ENCODE results near the gene LYG1. TPM values are rescaled to one million over a fixed set of nuclear protein-coding genes. Genes with fewer than 3 reads are reported as not detected.

The LYG1 gene
- total RNA-seq, 1 experiment from 2014 or later: 0.31 TPM

DNA sequence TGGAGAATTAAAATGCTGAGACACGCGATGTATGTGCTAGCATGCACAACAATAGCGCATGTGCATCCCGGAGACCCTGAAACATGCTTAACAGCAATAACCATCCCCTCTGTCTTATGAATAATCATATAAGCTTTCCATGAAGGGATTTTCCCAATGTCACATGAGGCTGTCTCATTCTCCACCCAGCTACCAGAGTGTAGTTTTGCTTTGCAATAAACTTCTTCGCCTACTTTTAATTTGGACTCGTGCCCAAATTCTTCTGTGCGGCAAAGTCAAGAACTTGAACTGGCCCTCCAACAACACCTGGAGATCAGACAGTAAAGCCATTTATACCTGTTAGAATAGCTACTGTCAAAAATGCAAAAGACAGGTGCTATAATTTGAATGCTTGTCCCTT is 15.5 kb downstream of the LYG1 start:
- TF ChIP-seq, protein P1, sequence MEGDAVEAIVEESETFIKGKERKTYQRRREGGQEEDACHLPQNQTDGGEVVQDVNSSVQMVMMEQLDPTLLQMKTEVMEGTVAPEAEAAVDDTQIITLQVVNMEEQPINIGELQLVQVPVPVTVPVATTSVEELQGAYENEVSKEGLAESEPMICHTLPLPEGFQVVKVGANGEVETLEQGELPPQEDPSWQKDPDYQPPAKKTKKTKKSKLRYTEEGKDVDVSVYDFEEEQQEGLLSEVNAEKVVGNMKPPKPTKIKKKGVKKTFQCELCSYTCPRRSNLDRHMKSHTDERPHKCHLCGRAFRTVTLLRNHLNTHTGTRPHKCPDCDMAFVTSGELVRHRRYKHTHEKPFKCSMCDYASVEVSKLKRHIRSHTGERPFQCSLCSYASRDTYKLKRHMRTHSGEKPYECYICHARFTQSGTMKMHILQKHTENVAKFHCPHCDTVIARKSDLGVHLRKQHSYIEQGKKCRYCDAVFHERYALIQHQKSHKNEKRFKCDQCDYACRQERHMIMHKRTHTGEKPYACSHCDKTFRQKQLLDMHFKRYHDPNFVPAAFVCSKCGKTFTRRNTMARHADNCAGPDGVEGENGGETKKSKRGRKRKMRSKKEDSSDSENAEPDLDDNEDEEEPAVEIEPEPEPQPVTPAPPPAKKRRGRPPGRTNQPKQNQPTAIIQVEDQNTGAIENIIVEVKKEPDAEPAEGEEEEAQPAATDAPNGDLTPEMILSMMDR (conservative IDR thresholded peaks at IDR 0.05): no peak
- Histone ChIP-seq H3K23ac (ENCODE audit: insufficient read length, low read depth, low read length) (no peak overlapping the region), H3K56ac (ENCODE audit: insufficient read length, low read depth, low read length) (no peak overlapping the region), H3K4ac (ENCODE audit: low read depth, low read length) (no peak overlapping the region), H2BK20ac (ENCODE audit: low read depth, low read length, poor library complexity, severe bottlenecking) (no peak overlapping the region), H3K27ac (ENCODE audit: insufficient read length, low read depth, low read length) (no peak overlapping the region), H3K4me1 (ENCODE audit: insufficient read depth, low read length) (peaks cover 3% of the 10 kb centered on the region; the same call in 1 of the 2 replicates), H3K23me2 (ENCODE audit: insufficient read length, low read depth, low read length, poor library complexity, severe bottlenecking) (no peaks in the 10 kb centered on the region), H3K27me3 (ENCODE audit: insufficient read depth, low read length) (no peaks in the 10 kb centered on the region), H4K5ac (ENCODE audit: insufficient read length, low read depth, low read length) (no peak overlapping the region), H2BK120ac (ENCODE audit: low read depth, low read length, poor library complexity, severe bottlenecking) (no peak overlapping the region), H2AK5ac (ENCODE audit: insufficient read length, low read length) (no peak overlapping the region), H3K14ac (ENCODE audit: insufficient read depth, low read length) (no peak overlapping the region), H4K20me1 (ENCODE audit: control insufficient read depth, insufficient read depth, insufficient read length) (no peaks in the 10 kb centered on the region), H3K18ac (ENCODE audit: insufficient read length, low read depth, low read length) (no peak overlapping the region), H3K79me1 (ENCODE audit: insufficient read depth, low read depth, low read length, poor library complexity, severe bottlenecking) (no peaks in the 10 kb centered on the region), H2BK5ac (ENCODE audit: insufficient read length, low read length) (no peak overlapping the region), H4K91ac (ENCODE audit: insufficient read length, low read depth, low read length) (no peak overlapping the region), H2BK12ac (ENCODE audit: insufficient read length, low read depth, low read length) (no peak overlapping the region), H2AFZ (ENCODE audit: low read length) (no peak overlapping the region), H3K9ac (ENCODE audit: extremely low read depth, insufficient read length, low read length) (no peak overlapping the region), H3T11ph (ENCODE audit: low read length) (no peak overlapping the region), H2BK15ac (ENCODE audit: low read depth, low read length) (no peak overlapping the region), H3K79me2 (ENCODE audit: insufficient read depth, low read length) (no peaks in the 10 kb centered on the region), H4K8ac (replicated peaks; ENCODE audit: insufficient read length, low read depth, low read length) (no peak overlapping the region), H3K9me3 (ENCODE audit: control insufficient read depth, low read depth, low read length) (no peaks in the 10 kb centered on the region), H3K4me2 (ENCODE audit: insufficient read depth, insufficient read length, low read length) (no peak overlapping the region)
- peaks cover under 1 to 3% of the 10 kb centered on the region in 2 experiments; a peak in 3 of 5 replicates for H3K9me3 Mint-ChIP-seq
- no peak overlapping the region for H3K4me3 Mint-ChIP-seq
- no peak overlapping the region for H3K27ac Mint-ChIP-seq
- H3K4me1 Mint-ChIP-seq: peaks cover 11 to 14% of the 10 kb centered on the region in 2 experiments
- H3K27me3 Mint-ChIP-seq (ENCODE audit: low read depth): no peaks in the 10 kb centered on the region
- DNase-seq: no peak
- no CpG with 5 or more reads among the region's 7 CpGs for WGBS (ENCODE audit: extremely low coverage, insufficient read length, low lambda C conversion rate)
- H3K36me3 Mint-ChIP-seq (ENCODE audit: insufficient read depth in 1 of 3, low read depth in 3 of 3): peaks cover 0 to 5% (median 0%) of the 10 kb centered on the region in 3 experiments; a peak in 1 of 7 replicates
